H1 (cell line): ENCODE measurements around the gene ZBTB25. TPM values are rescaled to one million over a fixed set of nuclear protein-coding genes. Genes with fewer than 3 reads are reported as not detected.

Source experiments
- CTCF ChIA-PET: fragments of 300-600 bp; sonication (Branson Sonifier 250); formaldehyde crosslinking; loops from one replicate; lab custom pipeline; 2021; ENCODE audit not compliant: partially characterized antibody; lab: Charles Lee
- POLR2A ChIA-PET: fragments of 300-600 bp; sonication (Branson Sonifier 250); formaldehyde crosslinking; loops from one replicate; lab custom pipeline; 2021; ENCODE audit warnings: inconsistent platforms; ENCODE audit not compliant: partially characterized antibody; lab: Charles Lee
- DNase-seq, 2 experiments: peaks; one replicate each; pipeline versions ENCODE4 v3.0.0 to v3.0.0-alpha.2; 2010 to 2022; ENCODE audit warnings: low spot score in 2 of 2, low read depth in 1 of 2, mixed read lengths in 1 of 2
- FAIRE-seq: peaks from 2 replicates; lab custom pipeline; 2011; peaks lifted over from hg19 to GRCh38; lab: Jason Lieb, UNC
- H2AFZ ChIP-seq: 2 replicates; pipeline ENCODE4 v1.8.1; 2012; ENCODE audit warnings: low read length, inconsistent platforms
- H2AK5ac ChIP-seq: 2 replicates; pipeline ENCODE4 v1.6.1; 2013; ENCODE audit warnings: low read depth, low read length
- H2BK120ac ChIP-seq: replicated peaks from 2 replicates; pipeline ENCODE3; 2013; ENCODE audit warnings: low read depth, low read length, inconsistent platforms
- H2BK12ac ChIP-seq: 2 replicates; pipeline ENCODE4 v1.6.1; 2013; ENCODE audit warnings: low read depth, low read length
- H2BK15ac ChIP-seq: 2 replicates; pipeline ENCODE4 v1.6.1; 2013; ENCODE audit warnings: low read length
- H2BK20ac ChIP-seq: 2 replicates; pipeline ENCODE4 v1.6.1; 2013; ENCODE audit warnings: low read length
- H2BK5ac ChIP-seq: 2 replicates; pipeline ENCODE4 v1.6.1; 2013; ENCODE audit warnings: low read depth, low read length
- H3K14ac ChIP-seq: 2 replicates; pipeline ENCODE4 v1.6.1; 2013; ENCODE audit warnings: inconsistent platforms; ENCODE audit not compliant: insufficient read length
- H3K18ac ChIP-seq: 2 replicates; pipeline ENCODE4 v1.6.1; 2013; ENCODE audit warnings: low read length; ENCODE audit errors: extremely low read depth
- H3K23ac ChIP-seq: 2 replicates; pipeline ENCODE4 v1.6.1; 2013; ENCODE audit warnings: inconsistent platforms; ENCODE audit not compliant: insufficient read length
- H3K23me2 ChIP-seq: 2 replicates; pipeline ENCODE4 v1.6.1; 2013; ENCODE audit warnings: low read depth, low read length
- H3K27ac ChIP-seq: 2 replicates; pipeline ENCODE4 v1.6.1; 2011; ENCODE audit warnings: low read depth, low read length, inconsistent platforms
- H3K27me3 ChIP-seq, 4 experiments: replicated peaks in 1 of 4; 1 replicate in 1 of 4; 2 replicates in 3 of 4; pipeline versions ENCODE4 v1.6.1 to v1.8.1; 2011 to 2013; ENCODE audit warnings: low read length in 3 of 4, mild to moderate bottlenecking in 3 of 4, inconsistent platforms in 2 of 4, mixed read lengths in 2 of 4, moderate library complexity in 1 of 4; ENCODE audit not compliant: control insufficient read depth in 3 of 4, insufficient read depth in 3 of 4; ENCODE audit errors: extremely low read depth in 1 of 4
- H3K36me3 ChIP-seq, 4 experiments: 2 replicates each; pipeline versions ENCODE4 v1.6.1 to v1.8.1; 2011 to 2013; ENCODE audit warnings: mild to moderate bottlenecking in 4 of 4, low read length in 3 of 4, moderate library complexity in 2 of 4, control low read depth in 1 of 4, inconsistent platforms in 1 of 4; ENCODE audit not compliant: insufficient read depth in 4 of 4, control insufficient read depth in 2 of 4
- H3K4ac ChIP-seq: replicated peaks from 2 replicates; pipeline ENCODE3; 2013; ENCODE audit warnings: low read length, low read depth, mixed read lengths, inconsistent platforms; ENCODE audit not compliant: insufficient read length
- H3K4me1 ChIP-seq, 4 experiments: replicated peaks in 1 of 4; 1 replicate in 1 of 4; 2 replicates in 3 of 4; pipeline versions ENCODE4 v1.6.1 to v1.8.1; 2011 to 2013; ENCODE audit warnings: low read length in 3 of 4, inconsistent platforms in 2 of 4, mixed read lengths in 1 of 4; ENCODE audit not compliant: insufficient read depth in 4 of 4, control insufficient read depth in 3 of 4
- H3K4me2 ChIP-seq, 2 experiments: 2 replicates each; pipeline versions ENCODE4 v1.6.1 to v1.8.1; 2011 to 2013; ENCODE audit warnings: low read depth in 2 of 2, low read length in 2 of 2, control low read depth in 1 of 2, inconsistent platforms in 1 of 2, mild to moderate bottlenecking in 1 of 2; ENCODE audit not compliant: insufficient read depth in 1 of 2
- H3K4me3 ChIP-seq, 4 experiments: fragments of 200-600, 300-600 bp in 1 of 4; sonication (generic), shearing (Covaris generic), sonication (Bioruptor Twin) in 1 of 4; 2 replicates each; pipeline versions ENCODE4 v1.5.1 to v1.8.1; 2011 to 2016; ENCODE audit warnings: low read length in 4 of 4, low read depth in 3 of 4, control low read depth in 2 of 4, inconsistent platforms in 2 of 4, mild to moderate bottlenecking in 2 of 4, mixed read lengths in 1 of 4, moderate library complexity in 1 of 4; ENCODE audit not compliant: insufficient read depth in 2 of 4; ENCODE audit errors: extremely low read depth in 1 of 4
- H3K56ac ChIP-seq: replicated peaks from 2 replicates; pipeline ENCODE3; 2013; ENCODE audit warnings: low read depth, mild to moderate bottlenecking, mixed read lengths, low read length, inconsistent platforms; ENCODE audit not compliant: insufficient read length
- H3K79me1 ChIP-seq: 2 replicates; pipeline ENCODE4 v1.6.1; 2013; ENCODE audit warnings: low read depth, low read length, control low read depth
- H3K79me2 ChIP-seq, 2 experiments: 2 replicates each; pipeline versions ENCODE4 v1.6.1 to v1.8.1; 2012 to 2013; ENCODE audit warnings: low read length in 2 of 2, mild to moderate bottlenecking in 2 of 2, inconsistent platforms in 1 of 2; ENCODE audit not compliant: insufficient read depth in 2 of 2, control insufficient read depth in 1 of 2
- H3K9ac ChIP-seq, 4 experiments: replicated peaks in 1 of 4; 1 replicate in 1 of 4; 2 replicates in 3 of 4; pipeline versions ENCODE4 v1.6.1 to v1.8.1; 2011 to 2013; ENCODE audit warnings: low read depth in 3 of 4, low read length in 3 of 4, control low read depth in 2 of 4, mild to moderate bottlenecking in 2 of 4, moderate library complexity in 2 of 4, inconsistent platforms in 1 of 4; ENCODE audit errors: extremely low read depth in 1 of 4
- H3K9me3 ChIP-seq, 2 experiments: 2 replicates each; pipeline versions ENCODE4 v1.6.1 to v1.8.1; 2012 to 2013; ENCODE audit warnings: mild to moderate bottlenecking in 2 of 2, moderate library complexity in 2 of 2, control low read depth in 1 of 2, inconsistent platforms in 1 of 2, low read depth in 1 of 2, low read length in 1 of 2, mixed read lengths in 1 of 2; ENCODE audit not compliant: insufficient read depth in 2 of 2
- H4K20me1 ChIP-seq, 2 experiments: replicated peaks in 1 of 2; 2 replicates each; pipeline versions ENCODE3 to v1.8.1; 2011 to 2013; ENCODE audit warnings: inconsistent platforms in 2 of 2, low read length in 2 of 2, mild to moderate bottlenecking in 1 of 2; ENCODE audit not compliant: insufficient read depth in 2 of 2, control insufficient read depth in 1 of 2
- H4K5ac ChIP-seq: 2 replicates; pipeline ENCODE4 v1.6.1; 2013; ENCODE audit warnings: low read length, low read depth, mixed read lengths, inconsistent platforms; ENCODE audit not compliant: insufficient read length
- H4K8ac ChIP-seq: 2 replicates; pipeline ENCODE4 v1.8.0; 2013; ENCODE audit warnings: mild to moderate bottlenecking, moderate library complexity, low read length, inconsistent platforms; ENCODE audit not compliant: insufficient read depth; ENCODE audit errors: extremely low read depth
- H4K91ac ChIP-seq: replicated peaks from 2 replicates; pipeline ENCODE3; 2013; ENCODE audit warnings: low read length, mixed read lengths, inconsistent platforms; ENCODE audit not compliant: insufficient read length
- CBX5 ChIP-seq: fragments of 300-800, 300-1000 bp; sonication (generic); IDR thresholded peaks from 2 replicates; pipeline ENCODE4 v1.7.1; 2016; ENCODE audit warnings: antibody characterized with exemption, low read length, low read depth
- CREB1 ChIP-seq: IDR thresholded peaks from 2 replicates; pipeline ENCODE4 v1.6.1; 2012; ENCODE audit warnings: inconsistent platforms
- EZH2 ChIP-seq: fragments of 200-600 bp; sonication (generic); IDR thresholded peaks from 2 replicates; pipeline ENCODE4 v1.7.1; 2012; ENCODE audit warnings: low read depth, mild to moderate bottlenecking, moderate library complexity, low read length, inconsistent platforms; ENCODE audit not compliant: severe bottlenecking
- HDAC6 ChIP-seq: IDR thresholded peaks from one replicate; pipeline ENCODE4 v1.7.1; 2012; ENCODE audit warnings: low read depth, mild to moderate bottlenecking, inconsistent platforms, low read length, moderate library complexity
- NRF1 ChIP-seq: IDR thresholded peaks from 2 replicates; pipeline ENCODE4 v1.6.1; 2011; ENCODE audit warnings: mild to moderate bottlenecking, low read depth, low read length, improper control_type of control experiment
- PHF8 ChIP-seq: fragments of 200-600 bp; sonication (generic); conservative IDR thresholded peaks from 2 replicates; pipeline ENCODE4 v1.7.1; 2012; ENCODE audit warnings: low read depth, mild to moderate bottlenecking, inconsistent platforms, low read length, moderate library complexity
- SP2 ChIP-seq: IDR thresholded peaks from 2 replicates; pipeline ENCODE4 v1.6.1; 2012; ENCODE audit warnings: mild to moderate bottlenecking, low read length, inconsistent platforms
- TBP ChIP-seq: IDR thresholded peaks from 2 replicates; pipeline ENCODE4 v1.6.1; 2011; ENCODE audit warnings: low read depth, low read length, improper control_type of control experiment
- WGBS, 2 experiments: shearing (Covaris generic) in 1 of 2; methylation state at CpG; one replicate each; pipeline versions ENCODE4 v1.1.6 to v1.1.7; 2013 to 2015; ENCODE audit warnings: low lambda C conversion rate in 2 of 2, mixed read lengths in 2 of 2, inconsistent platforms in 1 of 2, low coverage in 1 of 2, missing lambda C conversion rate in 1 of 2; ENCODE audit not compliant: insufficient replicate concordance in 2 of 2, insufficient coverage in 1 of 2, insufficient read length in 1 of 2; ENCODE audit errors: extremely low coverage in 1 of 2, missing lambda C conversion rate in 1 of 2; 5-methylcytosine and 5-hydroxymethylcytosine counted together
- polyA plus RNA-seq, 7 experiments: library from polyadenylated mRNA; depleted of rRNA in 3 of 7; stranded (reverse) in 5 of 7; unstranded in 2 of 7; fragments of >200 nt in 5 of 7; fragments of 200-250 nt in 2 of 7; gene quantifications; 1 replicate in 5 of 7; 2 replicates in 1 of 7; 4 replicates in 1 of 7; pipeline versions ENCODE4 v1.2.1 to v1.2.3, GENCODE V29; 2011 to 2013; ENCODE audit warnings: missing spikeins in 2 of 7, mixed read lengths in 2 of 7
- total RNA-seq: library from RNA; stranded (reverse); fragmentation: NEBNext Ultra II Directional; extraction: Animal tissue kit (Norgen Biotek cat#: 25700); gene quantifications from 2 replicates; pipeline ENCODE4 v1.2.1, GENCODE V29; 2021

Gene ZBTB25
- total and polyA plus RNA-seq, 2 of the 8 experiments (the other 6 are each of a cell fraction or from before 2014, with no cell fraction given): 5.4 to 11.4 TPM

DNA sequence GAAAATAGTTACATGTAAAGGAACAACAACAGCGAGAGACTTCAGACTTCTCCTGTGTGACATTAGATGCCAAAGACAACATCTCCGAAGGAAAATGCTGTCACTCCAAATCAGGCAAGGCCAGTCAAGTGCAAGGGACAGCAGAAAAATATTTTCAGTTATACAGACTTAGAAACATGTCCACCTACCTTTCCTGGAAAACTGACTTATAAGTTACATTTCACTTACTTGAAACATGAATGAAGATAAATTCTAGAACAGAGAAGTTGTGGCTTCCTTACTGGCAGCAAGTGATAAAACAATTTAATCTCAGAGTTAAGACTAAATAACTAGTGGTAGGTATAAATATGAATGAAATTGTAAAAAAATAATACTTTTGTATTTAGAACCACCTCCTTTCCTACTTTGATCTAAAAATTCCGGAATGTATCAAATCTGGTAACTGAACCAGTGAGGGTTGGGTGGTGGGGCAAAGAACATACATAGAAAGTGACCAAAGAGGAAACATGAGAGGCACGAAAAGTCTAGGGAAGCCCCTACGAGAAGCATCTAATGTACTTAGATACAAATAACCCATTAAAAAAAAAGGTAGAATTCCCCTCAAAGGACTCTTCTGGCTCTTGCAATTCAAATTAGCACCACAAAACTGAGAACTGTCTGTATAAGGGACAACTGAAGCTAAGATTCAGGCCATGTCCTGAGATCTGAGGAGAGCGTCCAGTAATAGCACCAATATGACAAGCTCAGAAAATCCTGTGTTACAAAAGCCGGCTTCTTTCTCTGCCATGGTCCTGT lies 94.3 kb downstream of the ZBTB25 start:
- H2BK15ac ChIP-seq: no peak overlapping the region
- no peaks in the 10 kb centered on the region for H3K27me3 ChIP-seq
- peaks cover 0 to 3% of the 10 kb centered on the region in 2 experiments for H4K20me1 ChIP-seq
- no peak overlapping the region for H2BK120ac ChIP-seq
- no peak overlapping the region for H4K91ac ChIP-seq
- H4K5ac ChIP-seq: no peak overlapping the region
- H3K4ac ChIP-seq: no peak overlapping the region
- H3K4me3 ChIP-seq: no peak overlapping the region
- H3K23me2 ChIP-seq: no peaks in the 10 kb centered on the region
- peaks cover 4 to 43% (median 20%) of the 10 kb centered on the region in 4 experiments; a peak in 6 of 8 replicates for H3K36me3 ChIP-seq
- no peak overlapping the region for H4K8ac ChIP-seq
- H3K79me2 ChIP-seq: peaks cover 0 to 51% of the 10 kb centered on the region in 2 experiments; a peak in 3 of 4 replicates
- DNase-seq (no peak), FAIRE-seq (no peak)
- no peak overlapping the region for H3K56ac ChIP-seq
- no peak overlapping the region for H3K14ac ChIP-seq
- peak overlapping the region in 1 of 4 experiments; percentile 13; a peak in 1 of 7 replicates for H3K9ac ChIP-seq
- H3K4me2 ChIP-seq: no peak overlapping the region
- peaks cover 0 to 3% (median 0%) of the 10 kb centered on the region in 4 experiments; a peak in 2 of 7 replicates for H3K4me1 ChIP-seq
- no peak overlapping the region for H2AK5ac ChIP-seq
- H2AFZ ChIP-seq: no peak overlapping the region
- TF ChIP-seq HDAC6: no peak
- TF ChIP-seq NRF1: no peak
- no peak for TF ChIP-seq PHF8
- no peak for TF ChIP-seq EZH2
- no peak for TF ChIP-seq CBX5
- no peak for TF ChIP-seq SP2
- no peak for TF ChIP-seq CREB1
- TF ChIP-seq TBP: no peak
- 88% methylated on average over 7 of the region's 7 CpGs; no CpG with 5 or more reads in 1 of the 2 experiments for WGBS, 2 experiments
- no peak overlapping the region for H3K18ac ChIP-seq
- no peak overlapping the region for H3K27ac ChIP-seq
- no peak overlapping the region for H3K23ac ChIP-seq
- no peak overlapping the region for H2BK20ac ChIP-seq
- H2BK12ac ChIP-seq: no peak overlapping the region
- POLR2A ChIA-PET: interaction anchor here (0.9 to 1.3 kb wide), 2 partner anchors 9 to 22 kb away, joined by 3 to 4 read pairs; no protein-coding TSS in a partner anchor
- no peaks in the 10 kb centered on the region for H3K9me3 ChIP-seq
- H2BK5ac ChIP-seq: no peak overlapping the region
- CTCF ChIA-PET: interaction anchor here (0.6 to 1.5 kb wide), 4 partner anchors 19 to 61 kb away, joined by 3 to 5 read pairs (median 3); no protein-coding TSS in a partner anchor
- peaks cover 4% of the 10 kb centered on the region; the same call in 1 of the 2 replicates for H3K79me1 ChIP-seq
